OCI-LY1 (cell line): ENCODE results near the gene GLIS1.

ENCODE experiments used
- H2AFZ ChIP-seq: fragments of 200-600 bp; sonication (generic), shearing (Covaris generic); 2 replicates; pipeline ENCODE4 v1.6.0; 2014; ENCODE audit warnings: antibody characterized with exemption, mild to moderate bottlenecking, low read length
- H3F3A ChIP-seq: fragments of 200-600 bp; sonication (generic), shearing (Covaris generic); 2 replicates; pipeline ENCODE4 v1.6.0; 2014; ENCODE audit warnings: mild to moderate bottlenecking, antibody characterized with exemption, low read length, moderate library complexity; ENCODE audit not compliant: insufficient read depth
- H3K27ac ChIP-seq: fragments of 200-600 bp; sonication (generic); 2 replicates; pipeline ENCODE4 v1.5.1; 2014; ENCODE audit warnings: low read length, mixed run types, mild to moderate bottlenecking, low read depth; ENCODE audit not compliant: poor library complexity, severe bottlenecking
- H3K27me3 ChIP-seq: fragments of 200-600 bp; sonication (generic); 2 replicates; pipeline ENCODE4 v1.6.0; 2014; ENCODE audit warnings: antibody characterized with exemption, mild to moderate bottlenecking, low read length, moderate library complexity; ENCODE audit not compliant: insufficient read depth
- H3K36me3 ChIP-seq: fragments of 200-600 bp; sonication (generic); 2 replicates; pipeline ENCODE4 v1.6.1; 2014; ENCODE audit warnings: mild to moderate bottlenecking, antibody characterized with exemption, low read length, moderate library complexity, mixed read lengths; ENCODE audit not compliant: insufficient read depth
- H3K4me1 ChIP-seq: fragments of 200-600 bp; sonication (generic); 2 replicates; pipeline ENCODE4 v1.5.1; 2014; ENCODE audit warnings: mild to moderate bottlenecking, low read length, moderate library complexity; ENCODE audit not compliant: insufficient read depth, severe bottlenecking
- H3K4me2 ChIP-seq: fragments of 200-600 bp; sonication (generic), shearing (Covaris generic); 2 replicates; pipeline ENCODE4 v1.6.1; 2014; ENCODE audit warnings: low read length
- H3K4me3 ChIP-seq: fragments of 200-600 bp; sonication (generic); 2 replicates; pipeline ENCODE4 v1.5.1; 2014; ENCODE audit warnings: low read length, low read depth, mild to moderate bottlenecking, mixed read lengths; ENCODE audit not compliant: poor library complexity, severe bottlenecking
- H3K79me2 ChIP-seq: fragments of 200-600 bp; shearing (Covaris generic); 2 replicates; pipeline ENCODE4 v1.6.1; 2016; ENCODE audit warnings: mixed run types, low read length, mixed read lengths; ENCODE audit not compliant: insufficient read depth
- H3K9ac ChIP-seq: fragments of 200-600 bp; sonication (generic), shearing (Covaris generic); 2 replicates; pipeline ENCODE4 v1.6.1; 2014; ENCODE audit warnings: mild to moderate bottlenecking, low read length, mixed read lengths
- H3K9me2 ChIP-seq: fragments of 200-600 bp; sonication (generic), shearing (Covaris generic); 2 replicates; pipeline ENCODE4 v1.6.1; 2014; ENCODE audit warnings: low read depth, mild to moderate bottlenecking, low read length, mixed read lengths
- H3K9me3 ChIP-seq: fragments of 200-600 bp; shearing (Covaris generic); 2 replicates; pipeline ENCODE4 v1.6.1; 2014; ENCODE audit warnings: low read length, mixed read lengths
- H4K20me1 ChIP-seq: fragments of 200-600 bp; sonication (generic), shearing (Covaris generic); 2 replicates; pipeline ENCODE4 v1.6.0; 2016; ENCODE audit warnings: mild to moderate bottlenecking, low read length; ENCODE audit not compliant: insufficient read depth
- CTCF ChIP-seq: fragments of 200-600 bp; sonication (generic), shearing (Covaris generic); IDR thresholded peaks from 2 replicates; pipeline ENCODE4 v1.5.1; 2017; ENCODE audit warnings: mild to moderate bottlenecking, antibody characterized with exemption, low read length, moderate library complexity, mixed read lengths
- EZH2 ChIP-seq: fragments of 200-600 bp; sonication (generic), shearing (Covaris generic); IDR thresholded peaks from 2 replicates; pipeline ENCODE4 v1.8.0; 2017; ENCODE audit warnings: borderline replicate concordance, mixed run types, mild to moderate bottlenecking, antibody characterized with exemption, low read length, moderate library complexity, mixed read lengths

The GLIS1 gene

GRCh38 chr1:53468374-53468773 is 270.6 kb downstream of the GLIS1 start:
- H3K27me3 ChIP-seq, result no peaks in the 10 kb centered on the region
- H3F3A ChIP-seq, result no peaks in the 10 kb centered on the region
- H3K4me1 ChIP-seq, result no peaks in the 10 kb centered on the region
- no peak for TF ChIP-seq CTCF
- TF ChIP-seq EZH2, result no peak
- no peaks in the 10 kb centered on the region for H3K9me3 ChIP-seq
- H3K9ac ChIP-seq, result no peak overlapping the region
- H3K4me2 ChIP-seq, result no peak overlapping the region
- no peak overlapping the region for H3K27ac ChIP-seq
- H2AFZ ChIP-seq, result no peak overlapping the region
- H3K9me2 ChIP-seq, result no peaks in the 10 kb centered on the region
- H4K20me1 ChIP-seq, result no peaks in the 10 kb centered on the region
- no peak overlapping the region for H3K4me3 ChIP-seq
- H3K79me2 ChIP-seq, result no peaks in the 10 kb centered on the region
- no peaks in the 10 kb centered on the region for H3K36me3 ChIP-seq

- Histone ChIP-seq H3K27me3 (no peaks in the 10 kb centered on the region), H3K4me2 (no peak overlapping the region)
Measured at GRCh38 chr1:53467391-53467790, 271.6 kb downstream of the GLIS1 start.

GRCh38 chr1:53465023-53465957 is 273.7 kb downstream of the GLIS1 start:
- TF ChIP-seq CTCF (no peak), EZH2 (no peak)
- Histone ChIP-seq H3F3A (no peaks in the 10 kb centered on the region), H3K4me2 (no peak overlapping the region), H3K27me3 (no peaks in the 10 kb centered on the region), H3K9me3 (no peaks in the 10 kb centered on the region), H3K9ac (no peak overlapping the region), H3K27ac (no peak overlapping the region), H3K9me2 (no peaks in the 10 kb centered on the region), H2AFZ (no peak overlapping the region), H3K79me2 (no peaks in the 10 kb centered on the region), H4K20me1 (no peaks in the 10 kb centered on the region), H3K4me3 (no peak overlapping the region), H3K4me1 (no peaks in the 10 kb centered on the region), H3K36me3 (no peaks in the 10 kb centered on the region)

More at GRCh38 chr1:53467391-53467790, 271.6 kb downstream of the GLIS1 start:
- H2AFZ ChIP-seq, result no peak overlapping the region
- no peaks in the 10 kb centered on the region for H3F3A ChIP-seq
- TF ChIP-seq CTCF (no peak), EZH2 (no peak)
- no peak overlapping the region for H3K27ac ChIP-seq
- H3K9me3 ChIP-seq, result no peaks in the 10 kb centered on the region
- no peak overlapping the region for H3K9ac ChIP-seq
- no peaks in the 10 kb centered on the region for H4K20me1 ChIP-seq
- no peaks in the 10 kb centered on the region for H3K36me3 ChIP-seq
- no peaks in the 10 kb centered on the region for H3K9me2 ChIP-seq
- no peak overlapping the region for H3K4me3 ChIP-seq
- H3K79me2 ChIP-seq, result no peaks in the 10 kb centered on the region
- no peaks in the 10 kb centered on the region for H3K4me1 ChIP-seq
